A673 (cell line): ENCODE measurements around the gene FAM114A1. TPM values are rescaled to one million over a fixed set of nuclear protein-coding genes. Genes with fewer than 3 reads are reported as not detected.

Experiments used
- BruUV-seq: library from RNA; stranded (reverse); fragments of 400-500 nt; replicated peaks from 2 replicates; lab custom pipeline; 2021; lab: Mats Ljungman, UMichigan
- CTCF ChIA-PET: fragments of 300-600 bp; sonication (Branson Sonifier 250); formaldehyde crosslinking; loops from one replicate; lab custom pipeline; 2022; ENCODE audit warnings: antibody characterized with exemption; lab: Charles Lee
- POLR2A ChIA-PET: fragments of 300-600 bp; sonication (Branson Sonifier 250); formaldehyde crosslinking; loops from one replicate; lab custom pipeline; 2022; ENCODE audit warnings: antibody characterized with exemption; ENCODE audit not compliant: low non-redundant PET; lab: Charles Lee
- DNase-seq: peaks from one replicate; pipeline ENCODE4 v3.0.0-alpha.2; 2015; ENCODE audit warnings: low spot score
- H3K27ac ChIP-seq: fragments of 200-600 bp; sonication (generic); 2 replicates; pipeline ENCODE4 v1.5.1; 2016; ENCODE audit warnings: mixed run types, low read depth, mild to moderate bottlenecking, mixed read lengths, antibody characterized with exemption, low read length; ENCODE audit not compliant: poor library complexity, severe bottlenecking
- H3K27me3 ChIP-seq: fragments of 200-600 bp; sonication (generic); replicated peaks from 2 replicates; pipeline ENCODE4 v1.6.1; 2017; ENCODE audit warnings: mixed run types, low read depth, mild to moderate bottlenecking, mixed read lengths, antibody characterized with exemption, low read length; ENCODE audit not compliant: insufficient read depth, poor library complexity
- H3K36me3 ChIP-seq: fragments of 200-600 bp; sonication (generic); 2 replicates; pipeline ENCODE4 v1.6.1; 2016; ENCODE audit warnings: mixed run types, mild to moderate bottlenecking, mixed read lengths, antibody characterized with exemption, low read length; ENCODE audit not compliant: insufficient read depth, poor library complexity, severe bottlenecking
- H3K4me1 ChIP-seq: fragments of 200-600 bp; sonication (generic); 2 replicates; pipeline ENCODE4 v1.6.1; 2017; ENCODE audit warnings: mixed run types, mild to moderate bottlenecking, mixed read lengths, antibody characterized with exemption, low read length; ENCODE audit not compliant: insufficient read depth, poor library complexity, severe bottlenecking
- H3K4me3 ChIP-seq: fragments of 200-600 bp; sonication (generic); 2 replicates; pipeline ENCODE4 v1.5.1; 2016; ENCODE audit warnings: low read depth, mixed run types, mild to moderate bottlenecking, mixed read lengths, low read length; ENCODE audit not compliant: poor library complexity, severe bottlenecking
- H3K9me3 ChIP-seq: fragments of 200-600 bp; sonication (generic); 2 replicates; pipeline ENCODE4 v1.6.1; 2016; ENCODE audit warnings: mixed run types, low read depth, mild to moderate bottlenecking, mixed read lengths, antibody characterized with exemption, low read length; ENCODE audit not compliant: poor library complexity, severe bottlenecking
- EZH2 ChIP-seq: fragments of 200-600 bp; sonication (generic); IDR thresholded peaks from 2 replicates; pipeline ENCODE4 v1.6.1; 2017; ENCODE audit warnings: borderline replicate concordance, low read depth, mild to moderate bottlenecking, mixed read lengths, antibody characterized with exemption, low read length; ENCODE audit not compliant: poor library complexity, severe bottlenecking
- intact Hi-C: fragments of 100-400 bp; cut with micrococcal nuclease; formaldehyde crosslinking; loops from one replicate; pipeline ENCODE4 v1.10.0; 2022; ENCODE audit not compliant: unreplicated experiment
- total RNA-seq: library from RNA; stranded (reverse); gene quantifications from 2 replicates; pipeline ENCODE4 v1.2.3, GENCODE V29; 2021
- TF ChIP-seq, protein P1 (sequence below): fragments of 300-800, 200-600 bp; sonication (generic); conservative IDR thresholded peaks from 2 replicates; pipeline ENCODE4 v1.5.1; 2017; ENCODE audit warnings: low read depth, mild to moderate bottlenecking, antibody characterized with exemption, low read length, moderate library complexity, mixed read lengths

The FAM114A1 gene
- total RNA-seq, 1 experiment from 2014 or later, result 4.2 TPM

DNA sequence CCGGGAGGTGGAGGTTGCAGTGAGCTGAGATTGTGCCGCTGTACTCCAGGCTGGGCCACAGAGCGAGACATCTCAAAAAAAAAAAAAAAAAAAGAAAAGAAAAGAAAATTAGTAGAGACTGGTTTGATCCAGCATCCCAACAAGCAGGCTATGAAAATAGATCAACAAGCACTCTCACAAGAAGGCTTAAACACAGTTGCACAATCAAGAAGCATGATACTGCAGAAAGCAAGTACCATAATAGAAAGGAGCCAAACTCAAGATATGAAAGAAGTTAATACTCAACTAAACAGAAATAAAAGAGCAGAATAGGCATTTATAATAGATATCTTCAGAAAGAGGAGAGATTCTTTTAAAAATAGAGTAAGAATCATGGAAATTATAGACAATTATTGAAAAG lies 21.6 kb upstream of the FAM114A1 start:
- TF ChIP-seq, protein P1, sequence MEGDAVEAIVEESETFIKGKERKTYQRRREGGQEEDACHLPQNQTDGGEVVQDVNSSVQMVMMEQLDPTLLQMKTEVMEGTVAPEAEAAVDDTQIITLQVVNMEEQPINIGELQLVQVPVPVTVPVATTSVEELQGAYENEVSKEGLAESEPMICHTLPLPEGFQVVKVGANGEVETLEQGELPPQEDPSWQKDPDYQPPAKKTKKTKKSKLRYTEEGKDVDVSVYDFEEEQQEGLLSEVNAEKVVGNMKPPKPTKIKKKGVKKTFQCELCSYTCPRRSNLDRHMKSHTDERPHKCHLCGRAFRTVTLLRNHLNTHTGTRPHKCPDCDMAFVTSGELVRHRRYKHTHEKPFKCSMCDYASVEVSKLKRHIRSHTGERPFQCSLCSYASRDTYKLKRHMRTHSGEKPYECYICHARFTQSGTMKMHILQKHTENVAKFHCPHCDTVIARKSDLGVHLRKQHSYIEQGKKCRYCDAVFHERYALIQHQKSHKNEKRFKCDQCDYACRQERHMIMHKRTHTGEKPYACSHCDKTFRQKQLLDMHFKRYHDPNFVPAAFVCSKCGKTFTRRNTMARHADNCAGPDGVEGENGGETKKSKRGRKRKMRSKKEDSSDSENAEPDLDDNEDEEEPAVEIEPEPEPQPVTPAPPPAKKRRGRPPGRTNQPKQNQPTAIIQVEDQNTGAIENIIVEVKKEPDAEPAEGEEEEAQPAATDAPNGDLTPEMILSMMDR, result no peak
- TF ChIP-seq EZH2, result no peak
- no peak for DNase-seq
- Histone ChIP-seq H3K4me1 (no peaks in the 10 kb centered on the region), H3K4me3 (no peak overlapping the region), H3K9me3 (no peaks in the 10 kb centered on the region), H3K27ac (no peak overlapping the region), H3K27me3 (no peaks in the 10 kb centered on the region), H3K36me3 (no peaks in the 10 kb centered on the region)
- intact Hi-C loops, result no loop called here
- POLR2A ChIA-PET, result no interaction called here
- CTCF ChIA-PET, result interaction anchor here (0.6 kb wide), 1 partner anchor 780 kb away, joined by 3 read pairs; no protein-coding TSS in a partner anchor
- BruUV-seq, result no TSS peak

DNA sequence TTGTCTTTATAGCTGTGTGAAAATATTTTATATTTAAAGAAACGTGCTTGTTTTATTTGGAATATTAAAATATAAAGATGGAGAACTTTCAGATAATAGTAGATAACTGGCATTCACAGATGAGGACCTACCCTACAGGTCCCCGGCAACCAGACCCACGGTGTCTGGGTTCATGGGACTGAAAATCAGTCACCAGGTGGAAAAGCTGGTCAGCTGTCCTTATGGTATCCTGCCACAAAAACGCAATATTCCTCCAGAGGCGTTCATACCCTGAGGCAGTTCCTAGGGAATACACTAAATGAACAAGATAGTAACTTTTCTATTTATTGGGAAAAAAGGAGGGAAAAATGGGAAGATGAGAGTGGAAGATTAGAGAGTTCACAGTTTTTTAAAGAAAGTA lies 12.1 kb upstream of the FAM114A1 start:
- no peak overlapping the region for H3K27ac ChIP-seq
- CTCF ChIA-PET, result interaction anchor here (0.5 kb wide), 1 partner anchor 95 kb away, joined by 3 read pairs; no protein-coding TSS in a partner anchor
- BruUV-seq, result no TSS peak
- peaks cover 7% of the 10 kb centered on the region for H3K4me1 ChIP-seq
- TF ChIP-seq EZH2, result no peak
- TF ChIP-seq, protein P1, result no peak
- no peak overlapping the region for H3K4me3 ChIP-seq
- POLR2A ChIA-PET, result interaction anchor here (0.6 kb wide), 1 partner anchor 232 kb away, joined by 4 read pairs; no protein-coding TSS in a partner anchor
- no peaks in the 10 kb centered on the region for H3K36me3 ChIP-seq
- H3K27me3 ChIP-seq, result no peaks in the 10 kb centered on the region
- intact Hi-C loops, result loop anchor here (5.0 kb wide), 1 partner anchor 793 kb away; no protein-coding TSS in a partner anchor
- DNase-seq, result no peak
- H3K9me3 ChIP-seq, result no peaks in the 10 kb centered on the region

DNA sequence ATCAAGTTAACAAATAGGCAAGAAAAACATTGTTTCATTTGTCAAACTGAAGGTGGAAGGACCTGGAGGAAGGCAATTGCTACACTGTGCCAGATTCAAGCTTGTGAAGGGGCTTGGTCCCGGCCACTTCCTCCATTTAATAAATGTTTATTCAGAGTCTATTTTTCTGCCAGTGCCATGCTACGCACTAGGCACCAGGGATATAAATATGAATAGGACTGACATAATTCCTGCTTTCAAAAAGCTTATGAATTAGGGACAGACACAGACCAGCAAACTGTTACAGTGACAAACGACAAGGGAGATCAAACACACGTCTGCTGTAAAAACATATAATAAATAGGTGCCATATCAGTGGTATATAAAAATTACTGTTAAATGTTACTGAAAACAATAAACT lies 11.6 kb upstream of the FAM114A1 start:
- ChIA-PET POLR2A (no interaction called here), CTCF (interaction anchor here (0.5 kb wide), 1 partner anchor 96 kb away, joined by 3 read pairs; no protein-coding TSS in a partner anchor)
- H3K27me3 ChIP-seq, result no peaks in the 10 kb centered on the region
- H3K9me3 ChIP-seq, result no peaks in the 10 kb centered on the region
- peak overlapping the region; percentile 14 for H3K4me3 ChIP-seq
- intact Hi-C loops, result loop anchor here (2.0 to 5.0 kb wide), 2 partner anchors 97 to 794 kb away; no protein-coding TSS in a partner anchor
- peaks cover 7% of the 10 kb centered on the region for H3K4me1 ChIP-seq
- no peak overlapping the region for H3K27ac ChIP-seq
- H3K36me3 ChIP-seq, result no peaks in the 10 kb centered on the region
- BruUV-seq, result no TSS peak
- no peak for DNase-seq
- no peak for TF ChIP-seq EZH2
- TF ChIP-seq, protein P1, result no peak
